AG09319 (cell line): ENCODE measurements around the gene VPS13D.

ENCODE experiments used
- DNase-seq: peaks from one replicate; pipeline ENCODE4 v3.0.0-alpha.2; 2010; ENCODE audit warnings: low read depth; ENCODE audit errors: extremely low read depth
- TF ChIP-seq, protein P1 (sequence below): IDR thresholded peaks from 2 replicates; pipeline ENCODE4 v1.5.1; 2011; ENCODE audit warnings: low read depth, mild to moderate bottlenecking, inconsistent platforms, low read length, moderate library complexity

Gene VPS13D

DNA sequence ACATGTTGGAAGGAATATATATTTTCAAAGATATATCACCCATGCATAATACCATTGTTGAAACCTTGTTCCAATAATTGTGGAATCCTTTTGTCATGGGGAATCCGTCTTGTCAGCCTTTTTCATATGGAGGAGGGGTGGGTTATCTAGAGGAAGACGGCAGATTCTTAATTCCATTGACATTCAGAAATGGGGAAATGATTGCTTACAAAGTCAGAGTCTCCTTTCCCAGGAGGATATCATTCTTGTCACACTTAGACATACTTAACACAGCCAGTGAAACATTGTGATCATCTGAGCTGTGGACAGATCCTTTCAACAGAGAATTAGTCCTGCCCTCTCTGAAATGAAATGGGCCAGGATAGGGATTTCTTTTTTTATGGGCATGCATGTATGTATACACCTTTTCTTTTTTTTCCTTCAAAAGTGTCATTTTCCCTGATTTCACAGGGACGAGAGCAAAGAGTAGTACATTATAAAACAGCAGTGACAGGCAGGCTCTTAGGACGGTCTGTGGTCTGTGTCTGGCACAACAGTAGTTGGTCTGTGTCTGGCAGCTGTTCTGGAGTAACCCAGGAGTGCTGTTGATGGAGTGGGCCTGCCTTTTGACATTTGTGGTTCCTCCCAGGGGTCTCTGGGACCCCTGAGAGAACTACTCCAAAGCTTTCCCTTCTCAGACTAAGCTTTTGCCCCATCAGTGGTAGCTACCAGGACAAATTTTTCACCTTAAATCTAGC is 50.1 kb downstream of the VPS13D start:
- DNase-seq, result no peak
- TF ChIP-seq, protein P1, sequence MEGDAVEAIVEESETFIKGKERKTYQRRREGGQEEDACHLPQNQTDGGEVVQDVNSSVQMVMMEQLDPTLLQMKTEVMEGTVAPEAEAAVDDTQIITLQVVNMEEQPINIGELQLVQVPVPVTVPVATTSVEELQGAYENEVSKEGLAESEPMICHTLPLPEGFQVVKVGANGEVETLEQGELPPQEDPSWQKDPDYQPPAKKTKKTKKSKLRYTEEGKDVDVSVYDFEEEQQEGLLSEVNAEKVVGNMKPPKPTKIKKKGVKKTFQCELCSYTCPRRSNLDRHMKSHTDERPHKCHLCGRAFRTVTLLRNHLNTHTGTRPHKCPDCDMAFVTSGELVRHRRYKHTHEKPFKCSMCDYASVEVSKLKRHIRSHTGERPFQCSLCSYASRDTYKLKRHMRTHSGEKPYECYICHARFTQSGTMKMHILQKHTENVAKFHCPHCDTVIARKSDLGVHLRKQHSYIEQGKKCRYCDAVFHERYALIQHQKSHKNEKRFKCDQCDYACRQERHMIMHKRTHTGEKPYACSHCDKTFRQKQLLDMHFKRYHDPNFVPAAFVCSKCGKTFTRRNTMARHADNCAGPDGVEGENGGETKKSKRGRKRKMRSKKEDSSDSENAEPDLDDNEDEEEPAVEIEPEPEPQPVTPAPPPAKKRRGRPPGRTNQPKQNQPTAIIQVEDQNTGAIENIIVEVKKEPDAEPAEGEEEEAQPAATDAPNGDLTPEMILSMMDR, result no peak

DNA sequence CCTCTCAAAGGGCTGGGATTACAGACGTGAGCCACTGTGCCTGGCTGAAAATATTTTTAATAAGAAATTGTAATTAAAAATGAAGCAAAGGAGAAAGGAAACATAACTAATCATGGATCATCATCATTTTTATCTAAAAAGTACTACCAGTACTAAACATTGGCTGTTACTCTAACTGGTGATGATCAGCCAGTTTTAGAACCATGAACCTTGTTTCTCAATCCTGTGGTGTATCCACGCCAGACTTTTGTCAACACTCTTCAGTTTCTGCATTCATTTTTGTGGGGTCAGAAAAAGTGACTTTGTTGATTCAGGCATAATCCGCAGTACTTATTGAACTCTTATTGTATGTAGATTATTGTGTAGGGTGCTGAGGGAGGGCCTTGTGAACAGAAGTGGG is 52.3 kb downstream of the VPS13D start:
- DNase-seq, result no peak
- TF ChIP-seq, protein P1, result no peak

DNA sequence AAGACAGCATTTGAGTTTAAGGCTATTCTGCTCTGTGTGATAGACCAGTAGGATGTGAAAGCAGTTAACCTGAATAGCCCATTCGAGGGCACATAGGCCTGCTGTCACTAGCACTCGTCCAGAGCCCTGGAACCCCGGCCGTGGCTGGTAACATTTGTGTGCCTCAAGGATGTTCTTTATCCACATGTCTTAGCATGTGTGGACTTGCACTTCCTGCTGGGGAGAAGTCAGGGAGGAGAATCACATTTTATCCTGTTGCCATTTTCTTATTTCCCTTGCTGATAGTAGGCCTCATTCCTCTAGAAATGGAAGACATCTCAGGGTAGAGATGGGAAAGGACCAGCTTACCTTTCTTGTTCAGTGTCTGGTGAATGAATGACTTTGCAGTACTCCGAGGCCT is 54.7 kb downstream of the VPS13D start:
- TF ChIP-seq, protein P1, result no peak
- no peak for DNase-seq

DNA sequence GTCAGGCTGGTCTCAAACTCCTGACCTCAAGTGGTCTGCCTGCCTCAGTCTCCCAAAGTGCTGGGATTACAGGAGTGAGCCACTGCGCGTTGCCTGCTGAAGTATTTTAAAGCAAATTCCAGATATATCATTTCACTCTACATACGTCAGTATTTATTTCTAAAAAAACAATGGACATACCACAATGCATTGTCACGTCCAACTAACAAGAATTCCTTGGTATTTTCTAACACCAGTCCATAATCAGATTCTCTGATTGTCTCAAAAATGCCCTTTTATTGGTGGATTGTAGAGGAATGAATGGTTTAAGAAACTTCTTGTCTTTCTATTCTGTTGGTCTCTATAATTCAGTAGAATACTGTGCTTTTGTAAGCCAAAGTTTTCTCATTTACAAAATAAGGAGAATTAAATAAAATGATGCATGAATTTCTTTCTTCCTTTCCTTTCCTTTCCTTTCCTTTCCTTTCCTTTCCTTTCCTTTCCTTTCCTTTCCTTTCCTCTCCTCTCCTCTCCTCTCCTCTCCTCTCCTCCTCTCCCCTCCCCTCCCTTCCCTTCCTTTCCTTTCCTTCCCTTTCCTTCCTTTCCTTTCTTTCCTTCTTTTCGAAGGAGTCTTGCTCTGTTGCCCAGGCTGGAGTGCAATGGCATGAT is 55.8 kb downstream of the VPS13D start:
- DNase-seq, result no peak
- TF ChIP-seq, protein P1, result no peak

DNA sequence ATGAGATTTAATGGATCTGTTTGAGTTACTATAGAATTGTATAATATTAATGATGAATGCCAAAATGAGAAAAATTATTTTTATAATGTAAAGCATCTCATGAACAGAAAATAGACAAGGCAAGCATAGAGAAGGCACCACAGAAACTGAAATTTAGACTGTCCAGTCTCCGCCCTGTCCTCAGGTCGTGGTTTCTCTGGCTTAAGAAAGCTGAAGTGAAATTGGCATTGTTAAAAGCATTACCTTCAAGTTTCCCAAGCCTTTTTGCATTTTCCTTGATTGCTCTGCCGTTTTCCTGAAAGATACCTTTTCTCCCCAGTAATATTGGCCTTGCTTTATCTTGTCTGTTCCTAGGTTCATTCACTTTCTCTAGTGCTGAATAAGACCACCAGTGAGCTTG is 58.0 kb downstream of the VPS13D start:
- no peak for DNase-seq
- TF ChIP-seq, protein P1, result no peak

DNA sequence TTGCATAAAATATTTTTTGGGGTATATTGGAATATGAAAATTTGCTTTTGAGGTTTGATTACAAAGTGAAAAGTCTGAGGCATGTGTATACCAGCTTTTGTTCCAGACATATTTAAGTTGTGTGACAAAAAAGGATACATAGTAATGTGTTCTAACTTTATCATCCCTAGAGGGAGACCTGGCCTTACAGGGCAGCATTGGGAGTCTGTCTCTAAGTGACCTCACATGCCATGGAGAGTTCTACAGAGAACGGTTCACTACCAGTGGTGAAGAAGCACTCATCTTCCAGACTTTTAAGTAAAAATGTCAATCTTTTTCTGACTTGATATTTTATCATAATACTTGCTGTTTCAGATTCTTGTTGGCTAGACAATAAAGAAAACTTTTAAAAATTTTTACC is 61.0 kb downstream of the VPS13D start:
- TF ChIP-seq, protein P1, result no peak
- no peak for DNase-seq

DNA sequence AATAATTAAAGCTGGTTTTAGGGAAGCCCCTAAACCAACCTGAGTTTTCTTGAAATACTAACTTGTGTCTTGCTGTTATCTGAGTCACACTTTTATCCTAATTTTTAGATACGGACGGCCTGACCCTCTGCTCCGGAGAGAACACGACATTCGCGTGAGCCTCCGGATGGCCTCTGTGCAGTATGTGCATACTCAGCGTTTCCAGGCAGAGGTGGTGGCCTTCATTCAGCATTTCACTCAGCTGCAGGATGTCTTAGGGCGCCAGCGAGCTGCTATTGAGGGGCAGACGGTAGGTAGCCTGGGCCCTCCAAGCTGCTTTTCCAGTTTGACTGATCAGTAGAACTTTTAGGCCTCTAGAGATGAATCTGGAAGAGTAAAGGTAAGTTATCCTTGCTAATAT is 63.6 kb downstream of the VPS13D start:
- TF ChIP-seq, protein P1, result no peak
- no peak for DNase-seq
